Hematopoietic multipotent progenitor cell treated with erythropoietin and hydrocortisone succinate and interleukin-3 and kit ligand, for 8 days (in vitro differentiated cells): Measurements from ENCODE around the gene WNT6.

Experiments
- DNase-seq: peaks from one replicate; pipeline ENCODE4 v3.0.0-alpha.2; 2015

The WNT6 gene

GRCh38 chr2:218895759-218896500 lies 36.3 kb downstream of the WNT6 start:
- DNase-seq: no peak

DNA sequence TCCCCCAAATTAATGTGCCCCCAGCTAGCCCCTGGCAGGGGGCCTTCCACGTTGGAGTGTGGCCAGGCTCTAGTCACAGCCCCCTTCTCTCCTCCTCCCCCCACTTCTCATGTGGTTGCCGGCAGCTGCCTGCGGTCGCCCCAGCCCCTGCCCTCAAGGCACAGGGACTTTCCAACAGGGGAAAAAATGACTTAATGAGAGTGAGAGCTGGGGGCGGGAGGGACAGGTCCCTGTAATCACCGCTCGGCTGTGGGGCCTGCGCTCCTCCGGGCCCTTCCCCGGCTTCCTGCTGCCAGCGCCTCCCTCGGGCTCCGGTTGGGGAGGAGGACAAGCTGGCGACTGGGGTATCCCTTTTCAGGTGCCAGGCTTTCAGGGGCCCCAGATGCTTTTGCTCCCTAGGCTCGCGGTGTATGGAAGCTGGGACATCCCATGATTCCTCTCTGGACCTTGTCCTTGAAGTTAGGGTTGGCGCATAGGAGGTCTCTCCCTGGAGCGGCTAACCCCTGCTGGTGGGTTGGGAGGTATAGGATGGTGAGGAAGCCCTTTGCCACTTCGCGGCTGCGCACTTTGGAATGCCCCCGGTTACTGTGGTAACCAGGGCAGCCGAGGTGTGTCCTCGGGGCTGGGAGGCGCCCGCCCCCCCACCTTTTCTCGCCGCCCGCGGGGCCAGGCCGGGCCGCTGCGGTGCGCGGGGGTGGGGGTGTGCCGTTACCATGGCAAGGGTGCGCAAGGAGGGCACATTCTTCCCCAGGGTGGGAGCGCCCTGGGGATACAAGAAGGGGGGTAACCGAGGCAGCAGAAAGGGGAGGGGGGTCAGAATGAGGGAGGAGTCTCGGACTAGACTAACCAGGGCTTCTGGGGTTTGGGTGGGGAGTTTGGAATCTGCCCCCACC lies 37.1 kb downstream of the WNT6 start:
- peak; percentile 7 for DNase-seq

GRCh38 chr2:218897394-218898108 lies 37.9 kb downstream of the WNT6 start:
- DNase-seq: no peak

- peak; percentile 58 for DNase-seq
These were observed 38.7 kb downstream of the WNT6 start for GRCh38 chr2:218898109-218898878.

- no peak for DNase-seq
These were observed 39.5 kb downstream of the WNT6 start for GRCh38 chr2:218899147-218899546.

- no peak for DNase-seq
These were observed 42.8 kb downstream of the WNT6 start for GRCh38 chr2:218902427-218902826.

DNA sequence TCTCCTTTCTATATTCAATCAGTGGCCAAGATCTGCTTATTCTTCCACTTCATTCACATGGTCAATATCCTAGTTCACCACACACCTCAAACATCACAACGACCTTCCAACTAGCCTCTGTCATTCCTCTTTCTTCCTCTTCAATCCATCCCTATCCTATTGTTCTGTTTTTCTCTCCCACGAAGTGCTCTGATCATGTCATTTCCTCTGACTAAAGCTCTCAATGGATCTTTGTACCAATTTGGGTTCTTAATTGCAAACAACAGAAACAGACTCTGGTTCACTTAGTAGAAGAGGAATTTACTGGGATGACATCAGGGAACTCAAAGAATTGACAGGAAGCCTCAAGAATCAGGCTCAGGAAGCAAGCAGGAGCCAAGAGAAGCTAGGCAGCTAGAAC lies 44.6 kb downstream of the WNT6 start:
- no peak for DNase-seq

DNA sequence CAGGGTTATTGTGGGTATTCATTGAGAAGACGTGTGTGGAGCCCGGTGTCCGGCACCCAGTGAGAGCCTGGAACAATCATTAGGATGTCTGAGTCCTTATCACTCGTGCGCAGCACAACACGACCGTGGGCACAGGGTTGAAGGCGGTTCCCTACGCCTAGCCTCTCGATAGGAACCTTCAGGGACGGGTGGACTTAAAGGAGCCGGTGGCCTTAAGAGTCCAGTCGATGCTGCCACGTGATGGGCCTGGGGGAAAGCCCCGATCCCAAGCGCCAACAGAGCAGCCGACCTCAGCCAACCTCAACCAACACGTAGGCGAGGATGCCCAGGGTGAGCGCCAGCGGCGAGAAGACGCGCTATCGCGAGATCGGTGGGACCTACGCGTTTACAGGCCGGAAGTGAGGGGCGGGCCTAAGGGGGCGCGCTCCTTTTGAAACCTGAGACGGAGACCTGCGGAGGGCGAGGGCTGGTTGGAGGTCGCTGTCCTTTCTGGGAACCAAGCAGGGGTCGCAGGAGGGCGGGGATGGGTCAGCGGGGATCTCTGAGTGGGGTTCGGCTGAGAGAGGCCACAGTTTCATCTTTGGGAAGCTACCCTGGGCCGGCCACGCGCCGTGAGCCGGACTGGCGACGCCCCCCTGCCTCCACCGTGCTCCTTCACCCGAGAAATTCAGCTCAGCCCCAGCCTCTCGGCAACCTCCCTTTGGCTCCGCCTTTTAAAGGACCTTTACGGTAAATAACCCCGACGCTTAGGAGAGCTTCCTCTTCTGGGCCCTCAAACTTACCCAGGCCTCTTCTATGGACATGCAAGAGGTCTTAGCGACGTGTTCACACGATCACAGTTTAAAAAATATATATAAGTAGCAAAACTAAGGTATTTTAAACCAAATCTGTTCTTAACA lies 49.4 kb downstream of the WNT6 start:
- DNase-seq: peak; percentile 90

DNA sequence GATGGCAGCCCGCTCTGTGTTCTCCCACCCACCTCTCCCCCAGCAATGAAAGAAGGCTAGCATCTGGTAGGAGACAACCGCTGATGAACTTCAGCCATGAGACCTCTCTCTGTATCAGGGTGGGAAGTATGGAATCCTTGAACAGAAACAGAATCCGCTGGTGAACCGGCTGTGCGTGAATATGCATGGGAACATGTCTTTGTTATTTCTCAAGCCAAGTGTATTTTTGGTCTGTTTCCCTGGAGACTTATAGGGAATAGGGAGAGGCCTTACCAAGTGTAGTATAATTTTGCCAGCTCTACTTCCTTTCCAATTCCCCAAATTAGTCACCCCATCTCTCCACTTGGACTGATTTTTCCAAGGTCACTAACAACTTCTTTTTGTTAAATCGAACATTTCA lies 51.1 kb downstream of the WNT6 start:
- no peak for DNase-seq

- no peak for DNase-seq
These were observed 60.9 kb downstream of the WNT6 start for GRCh38 chr2:218920504-218920903.
